Activated CD4-positive, alpha-beta memory T cell treated with anti-CD3 and anti-CD28 coated beads, Interleukin-2, amount 10 ng/mL, durations not matched to agents 7 days and 5 days (primary cell): ENCODE data around the gene TSHZ3. TPM values are rescaled to one million over a fixed set of nuclear protein-coding genes. Genes with fewer than 3 reads are reported as not detected.

Experiments
- CTCF ChIA-PET: fragments of 350-600 bp; sonication (Branson Sonifier 250); formaldehyde crosslinking; loops from one replicate; lab custom pipeline; 2021; ENCODE audit warnings: antibody characterized with exemption, inconsistent platforms; lab: Charles Lee
- POLR2A ChIA-PET: fragments of 350-600 bp; sonication (Branson Sonifier 250); formaldehyde crosslinking; loops from one replicate; lab custom pipeline; 2021; ENCODE audit warnings: antibody characterized with exemption; lab: Charles Lee
- DNase-seq: peaks from one replicate; pipeline ENCODE4 v3.0.0-alpha.2; 2020
- H3K27ac Mint-ChIP-seq: one replicate; pipeline ENCODE4 v1.8.0; 2021; ENCODE audit warnings: mild to moderate bottlenecking, mixed read lengths
- H3K27me3 Mint-ChIP-seq: one replicate; pipeline ENCODE4 v1.8.0; 2021; ENCODE audit warnings: mixed read lengths
- H3K36me3 Mint-ChIP-seq: one replicate; pipeline ENCODE4 v1.8.0; 2021; ENCODE audit warnings: low read depth, mixed read lengths
- H3K4me1 Mint-ChIP-seq: one replicate; pipeline ENCODE4 v1.8.0; 2021; ENCODE audit warnings: mixed read lengths
- H3K4me3 Mint-ChIP-seq: one replicate; pipeline ENCODE4 v1.8.0; 2021; ENCODE audit warnings: mild to moderate bottlenecking, mixed read lengths
- H3K9me3 Mint-ChIP-seq: one replicate; pipeline ENCODE4 v1.8.0; 2021; ENCODE audit warnings: mixed read lengths
- total RNA-seq, 2 experiments: library from RNA; stranded (reverse); gene quantifications; one replicate each; pipeline ENCODE4 v1.2.3, GENCODE V29; 2021

The TSHZ3 gene
- total RNA-seq, 2 experiments from 2014 or later, result 3.0 to 4.2 TPM

DNA sequence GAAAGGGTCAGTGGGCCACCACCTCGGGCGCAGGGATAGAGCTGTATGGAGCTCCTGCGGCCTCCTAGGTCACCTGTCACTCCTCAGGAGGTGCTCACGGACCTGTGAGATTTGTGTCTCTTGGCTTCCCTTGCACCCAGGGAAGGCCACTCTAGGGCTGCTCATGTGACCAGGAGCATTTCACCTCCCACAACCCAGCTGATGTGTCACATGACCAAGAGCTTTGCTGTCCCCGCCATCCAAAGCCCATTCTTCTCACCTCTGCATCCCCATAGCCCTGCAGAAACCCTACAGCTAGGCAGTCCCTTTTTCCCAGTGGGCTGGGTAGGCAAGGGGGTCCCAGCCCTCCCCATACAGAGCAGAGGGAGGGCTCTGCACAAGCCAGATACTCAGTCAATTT lies 51.2 kb downstream of the TSHZ3 start:
- POLR2A ChIA-PET, result no interaction called here
- H3K36me3 Mint-ChIP-seq, result no peaks in the 10 kb centered on the region

DNA sequence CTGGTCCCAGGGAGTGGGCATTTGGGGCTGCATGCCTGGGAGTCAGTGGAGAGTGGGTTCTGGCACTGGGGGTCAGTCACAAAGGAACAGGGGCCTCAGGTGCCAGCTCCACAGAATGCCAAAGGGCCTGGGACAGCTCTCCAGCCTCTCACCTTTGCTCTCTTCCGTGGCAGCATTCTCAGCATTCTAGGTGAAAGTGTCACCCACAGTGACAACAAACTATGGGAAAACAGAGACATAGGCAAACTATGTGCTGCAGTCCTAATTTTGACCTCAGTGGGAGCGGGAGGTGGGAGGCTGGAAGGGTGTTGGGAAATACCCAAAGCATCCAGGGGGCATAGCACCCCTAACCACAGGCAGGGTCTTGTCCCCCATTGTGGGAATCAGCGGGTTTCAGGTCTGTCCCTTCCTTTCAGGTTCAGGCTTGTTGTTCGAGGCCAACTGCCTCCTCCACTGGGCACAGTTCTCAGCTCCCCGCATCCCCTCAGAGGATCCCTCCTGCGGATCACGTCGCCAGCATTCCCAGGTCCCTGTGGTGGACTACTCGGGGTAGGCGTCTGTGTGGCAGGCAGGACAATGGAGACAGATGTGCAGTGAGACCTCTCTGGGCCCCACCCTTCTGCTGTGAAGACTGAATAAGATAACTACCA lies 52.4 kb downstream of the TSHZ3 start:
- CTCF ChIA-PET, result no interaction called here
- no peak for DNase-seq
- POLR2A ChIA-PET, result no interaction called here
- Mint-ChIP-seq H3K4me3 (no peak overlapping the region), H3K27me3 (no peaks in the 10 kb centered on the region), H3K27ac (no peak overlapping the region), H3K4me1 (no peaks in the 10 kb centered on the region), H3K9me3 (no peaks in the 10 kb centered on the region), H3K36me3 (no peaks in the 10 kb centered on the region)

More for the DNA sequence above, 51.2 kb downstream of the TSHZ3 start:
- H3K27me3 Mint-ChIP-seq, result no peaks in the 10 kb centered on the region
- H3K4me1 Mint-ChIP-seq, result no peaks in the 10 kb centered on the region
- no peak for DNase-seq
- CTCF ChIA-PET, result no interaction called here
- H3K9me3 Mint-ChIP-seq, result no peaks in the 10 kb centered on the region
- H3K4me3 Mint-ChIP-seq, result no peak overlapping the region
- no peak overlapping the region for H3K27ac Mint-ChIP-seq

DNA sequence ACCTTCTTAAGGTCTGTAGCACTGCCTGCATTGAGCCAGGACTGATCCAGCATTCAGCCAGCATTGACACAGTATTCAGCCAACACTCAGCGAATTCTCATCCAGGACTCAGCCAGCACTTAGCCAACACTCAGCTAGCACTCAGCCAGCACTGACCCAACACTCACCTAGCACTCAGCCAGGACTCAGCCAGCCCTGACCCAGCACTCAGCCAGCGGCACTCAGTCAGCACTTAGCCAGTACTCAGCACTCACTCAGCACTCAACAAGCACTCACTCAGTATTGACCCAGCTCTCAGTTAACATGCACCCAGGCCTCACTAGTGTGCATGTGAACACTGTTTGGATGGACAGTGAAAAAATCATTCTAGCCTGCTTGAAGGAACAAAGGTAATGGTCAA lies 55.0 kb downstream of the TSHZ3 start:
- ChIA-PET POLR2A (no interaction called here), CTCF (no interaction called here)
- no peaks in the 10 kb centered on the region for H3K4me1 Mint-ChIP-seq
- no peaks in the 10 kb centered on the region for H3K27me3 Mint-ChIP-seq
- no peaks in the 10 kb centered on the region for H3K36me3 Mint-ChIP-seq
- no peak overlapping the region for H3K4me3 Mint-ChIP-seq
- no peak for DNase-seq
- H3K27ac Mint-ChIP-seq, result no peak overlapping the region
- H3K9me3 Mint-ChIP-seq, result no peaks in the 10 kb centered on the region

GRCh38 chr19:31292639-31293185 lies 56.5 kb downstream of the TSHZ3 start:
- Mint-ChIP-seq H3K4me1 (no peaks in the 10 kb centered on the region), H3K36me3 (no peaks in the 10 kb centered on the region), H3K27me3 (no peaks in the 10 kb centered on the region), H3K9me3 (no peaks in the 10 kb centered on the region), H3K27ac (no peak overlapping the region), H3K4me3 (no peak overlapping the region)
- POLR2A ChIA-PET, result no interaction called here
- DNase-seq, result no peak
- CTCF ChIA-PET, result no interaction called here

DNA sequence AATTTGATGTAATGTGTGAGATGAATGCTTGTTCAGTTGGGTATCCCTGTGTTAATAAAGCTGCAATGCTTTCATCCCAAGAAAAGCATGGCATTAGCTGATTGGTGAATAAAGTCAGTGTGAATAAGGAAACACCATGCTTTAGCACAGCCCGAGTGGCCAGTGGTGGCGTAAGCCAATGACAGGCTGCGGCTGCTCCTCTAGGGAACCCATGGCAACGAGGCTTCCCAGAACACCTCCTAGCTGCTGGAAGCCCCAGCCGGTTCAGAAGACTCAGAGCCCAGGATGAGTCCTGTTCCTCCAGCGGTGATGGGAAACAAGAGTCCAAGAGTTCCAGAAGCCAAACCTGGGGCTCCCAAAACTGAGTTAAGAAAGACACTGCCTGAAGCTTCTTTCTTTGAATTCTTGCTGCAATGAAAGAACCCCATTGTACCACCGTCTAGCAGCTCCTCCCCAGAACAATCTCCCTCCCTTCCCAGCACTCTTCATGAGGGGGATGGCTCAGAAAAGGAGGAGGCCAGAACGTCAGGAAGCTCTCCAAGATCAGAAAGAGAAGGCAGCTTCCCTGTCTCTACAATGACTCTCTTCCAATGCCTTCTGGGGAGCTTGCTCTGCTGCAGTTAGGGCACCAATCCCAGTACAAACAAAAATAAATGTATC lies 58.2 kb downstream of the TSHZ3 start:
- H3K4me1 Mint-ChIP-seq, result no peaks in the 10 kb centered on the region
- no peaks in the 10 kb centered on the region for H3K9me3 Mint-ChIP-seq
- CTCF ChIA-PET, result no interaction called here
- DNase-seq, result no peak
- no peak overlapping the region for H3K27ac Mint-ChIP-seq
- H3K36me3 Mint-ChIP-seq, result no peaks in the 10 kb centered on the region
- no peak overlapping the region for H3K4me3 Mint-ChIP-seq
- no peaks in the 10 kb centered on the region for H3K27me3 Mint-ChIP-seq
- POLR2A ChIA-PET, result no interaction called here

DNA sequence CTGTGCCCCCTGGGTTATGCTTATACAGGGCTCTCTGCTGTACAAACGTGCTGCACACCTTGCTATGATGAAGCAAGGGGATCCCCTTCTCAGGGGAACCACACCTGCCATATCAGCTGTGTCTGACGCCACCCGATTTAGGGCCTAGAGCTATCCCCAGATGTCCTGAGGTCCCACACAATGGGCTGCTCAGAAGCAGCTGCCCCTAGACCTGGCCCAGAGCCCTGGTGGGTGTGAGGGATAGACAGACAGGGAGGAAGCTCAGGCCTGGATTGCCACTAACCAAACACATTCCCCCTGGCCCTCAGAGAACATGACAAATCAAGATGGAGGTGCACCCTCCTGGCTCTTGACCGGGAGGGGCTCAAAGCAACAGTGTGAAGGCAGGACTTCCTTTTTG lies 59.3 kb downstream of the TSHZ3 start:
- Mint-ChIP-seq H3K4me1 (no peaks in the 10 kb centered on the region), H3K9me3 (no peaks in the 10 kb centered on the region), H3K4me3 (no peak overlapping the region), H3K27me3 (no peaks in the 10 kb centered on the region), H3K27ac (no peak overlapping the region), H3K36me3 (no peaks in the 10 kb centered on the region)
- no peak for DNase-seq
- ChIA-PET POLR2A (no interaction called here), CTCF (no interaction called here)

DNA sequence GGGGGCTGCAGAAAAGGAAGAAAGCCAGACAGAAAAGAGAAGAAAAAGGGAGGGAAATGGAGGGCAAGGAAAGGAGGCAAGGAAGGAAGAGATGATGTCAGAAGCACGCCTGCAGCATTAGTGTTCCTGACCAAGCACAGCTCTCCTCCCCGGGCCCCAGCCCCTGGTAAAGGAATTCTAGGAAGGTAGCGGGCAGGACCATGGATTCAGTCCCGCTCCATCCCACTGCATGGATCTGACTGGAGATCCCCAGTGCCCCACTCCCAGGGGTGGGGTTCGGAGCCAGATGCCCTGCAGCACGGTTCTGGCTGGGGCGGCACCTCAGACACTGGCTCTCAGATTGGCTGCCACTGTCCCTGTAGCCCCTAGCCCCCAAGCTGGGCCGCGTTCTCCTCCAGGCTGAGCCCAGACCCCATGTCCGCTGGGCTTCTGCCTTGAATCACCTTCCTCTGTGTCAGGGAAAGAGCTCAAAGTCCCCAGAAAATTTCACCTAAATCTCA lies 59.8 kb downstream of the TSHZ3 start:
- Mint-ChIP-seq H3K4me3 (no peak overlapping the region), H3K9me3 (no peaks in the 10 kb centered on the region), H3K27me3 (no peaks in the 10 kb centered on the region), H3K27ac (no peak overlapping the region), H3K4me1 (no peaks in the 10 kb centered on the region), H3K36me3 (no peaks in the 10 kb centered on the region)
- CTCF ChIA-PET, result no interaction called here
- no peak for DNase-seq
- POLR2A ChIA-PET, result no interaction called here

GRCh38 chr19:31286491-31286890 lies 62.7 kb downstream of the TSHZ3 start:
- Mint-ChIP-seq H3K27me3 (no peaks in the 10 kb centered on the region), H3K9me3 (no peaks in the 10 kb centered on the region), H3K4me1 (no peaks in the 10 kb centered on the region), H3K27ac (no peak overlapping the region), H3K36me3 (no peaks in the 10 kb centered on the region), H3K4me3 (no peak overlapping the region)
- POLR2A ChIA-PET, result no interaction called here
- CTCF ChIA-PET, result no interaction called here
- DNase-seq, result no peak

DNA sequence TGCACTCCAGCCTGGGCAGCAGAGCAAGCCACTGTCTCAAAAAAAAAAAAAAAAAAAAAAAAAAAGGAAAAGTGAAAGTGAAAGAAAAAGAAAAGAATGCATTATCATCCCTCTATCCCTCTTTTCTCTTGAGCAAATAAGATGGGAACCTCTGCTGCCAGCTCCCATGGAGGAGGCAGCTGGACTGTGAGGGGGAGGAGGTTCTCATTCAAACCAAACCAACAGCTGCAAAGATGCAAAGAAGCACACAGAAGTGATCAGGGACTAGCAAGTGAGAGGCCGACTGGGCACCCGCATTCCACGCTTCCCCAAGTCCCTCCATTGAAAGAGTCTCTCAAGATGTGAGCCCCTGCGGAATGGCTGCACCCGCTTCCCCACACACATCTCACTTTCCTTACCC lies 63.5 kb downstream of the TSHZ3 start:
- Mint-ChIP-seq H3K4me3 (no peak overlapping the region), H3K9me3 (no peaks in the 10 kb centered on the region), H3K4me1 (no peaks in the 10 kb centered on the region), H3K27me3 (no peaks in the 10 kb centered on the region), H3K36me3 (no peaks in the 10 kb centered on the region), H3K27ac (no peak overlapping the region)
- CTCF ChIA-PET, result no interaction called here
- no peak for DNase-seq
- POLR2A ChIA-PET, result no interaction called here

DNA sequence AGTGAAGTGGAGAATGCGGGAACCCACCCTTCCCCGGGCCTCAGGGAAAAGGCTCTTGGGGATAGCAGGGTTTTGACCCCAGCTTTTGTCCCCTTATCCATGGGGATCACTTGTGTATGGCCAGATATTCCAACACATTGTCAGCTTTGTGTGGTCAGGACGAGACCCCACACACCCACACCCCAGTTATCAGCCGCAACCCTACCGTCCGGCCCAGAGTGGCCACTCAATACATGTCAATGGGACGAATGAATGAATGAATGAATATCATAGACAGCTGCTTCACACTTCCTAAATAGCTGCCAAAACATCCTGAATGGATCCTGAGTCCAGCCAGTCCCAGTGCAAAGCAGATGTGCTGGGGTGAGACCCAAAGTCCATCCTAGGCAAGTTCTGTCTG lies 64.6 kb downstream of the TSHZ3 start:
- no peak for DNase-seq
- Mint-ChIP-seq H3K4me1 (no peaks in the 10 kb centered on the region), H3K27me3 (no peaks in the 10 kb centered on the region), H3K4me3 (no peak overlapping the region), H3K36me3 (no peaks in the 10 kb centered on the region), H3K27ac (no peak overlapping the region), H3K9me3 (no peaks in the 10 kb centered on the region)
- ChIA-PET POLR2A (no interaction called here), CTCF (no interaction called here)

GRCh38 chr19:31283701-31284100 lies 65.5 kb downstream of the TSHZ3 start:
- Mint-ChIP-seq H3K36me3 (no peaks in the 10 kb centered on the region), H3K27me3 (no peaks in the 10 kb centered on the region), H3K9me3 (no peaks in the 10 kb centered on the region), H3K4me1 (no peaks in the 10 kb centered on the region), H3K27ac (no peak overlapping the region), H3K4me3 (no peak overlapping the region)
- DNase-seq, result no peak
- POLR2A ChIA-PET, result no interaction called here
- CTCF ChIA-PET, result no interaction called here

DNA sequence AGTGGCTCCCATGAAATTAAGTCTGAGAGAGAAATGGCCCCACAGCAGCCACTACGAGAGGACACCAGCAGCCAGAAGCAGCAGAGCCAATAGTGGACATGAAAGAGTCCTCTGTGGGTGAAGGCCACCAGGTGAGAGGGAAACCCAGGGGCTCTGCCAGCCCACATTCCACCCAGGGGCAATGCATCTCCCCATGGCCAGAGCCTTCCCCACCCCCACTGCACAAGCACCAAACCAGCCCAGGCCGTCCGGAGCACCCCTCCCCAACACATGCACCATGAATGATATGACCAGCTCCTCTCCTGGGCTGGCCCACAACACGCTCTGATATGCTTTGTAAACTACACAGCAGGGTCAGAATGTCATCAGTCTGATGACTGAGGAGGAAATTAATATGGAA lies 66.9 kb downstream of the TSHZ3 start:
- H3K27me3 Mint-ChIP-seq, result no peaks in the 10 kb centered on the region
- CTCF ChIA-PET, result interaction anchor here (0.5 kb wide), 1 partner anchor 52 kb away, joined by 3 read pairs; no protein-coding TSS in a partner anchor
- H3K9me3 Mint-ChIP-seq, result no peaks in the 10 kb centered on the region
- no peak overlapping the region for H3K27ac Mint-ChIP-seq
- DNase-seq, result no peak
- no peaks in the 10 kb centered on the region for H3K4me1 Mint-ChIP-seq
- H3K4me3 Mint-ChIP-seq, result no peak overlapping the region
- no peaks in the 10 kb centered on the region for H3K36me3 Mint-ChIP-seq
- POLR2A ChIA-PET, result no interaction called here

- Mint-ChIP-seq H3K27ac (no peak overlapping the region), H3K36me3 (no peaks in the 10 kb centered on the region), H3K4me1 (no peaks in the 10 kb centered on the region), H3K27me3 (no peaks in the 10 kb centered on the region), H3K4me3 (no peak overlapping the region), H3K9me3 (no peaks in the 10 kb centered on the region)
- ChIA-PET POLR2A (no interaction called here), CTCF (no interaction called here)
- no peak for DNase-seq
Observed at GRCh38 chr19:31280287-31281006, 68.8 kb downstream of the TSHZ3 start.
